Kidney epithelial cell (primary cell): Measurements from ENCODE around the gene DTNB. TPM values are rescaled to one million over a fixed set of nuclear protein-coding genes. Genes with fewer than 3 reads are reported as not detected.

Experiments used
- DNase-seq: peaks from one replicate; pipeline ENCODE4 v3.0.0-alpha.2; 2010; ENCODE audit warnings: low read depth
- H3K27me3 ChIP-seq: 2 replicates; pipeline ENCODE4 v1.6.0; 2011; ENCODE audit warnings: low read length; ENCODE audit not compliant: control insufficient read depth, insufficient read depth
- H3K36me3 ChIP-seq: 2 replicates; pipeline ENCODE4 v1.5.1; 2011; ENCODE audit warnings: low read length; ENCODE audit not compliant: control insufficient read depth, insufficient read depth
- H3K4me3 ChIP-seq: 2 replicates; pipeline ENCODE4 v1.5.1; 2011; ENCODE audit warnings: low read depth, mild to moderate bottlenecking, control low read depth, low read length
- total RNA-seq: library from RNA; depleted of rRNA; stranded (reverse); fragments of >200 nt; gene quantifications from 2 replicates; pipeline ENCODE4 v1.2.3, GENCODE V29; 2015
- TF ChIP-seq, protein P1 (sequence below): IDR thresholded peaks from 2 replicates; pipeline ENCODE4 v1.5.1; 2011; ENCODE audit warnings: mild to moderate bottlenecking, moderate library complexity, low read length, control low read depth, inconsistent platforms; ENCODE audit not compliant: insufficient read depth, poor library complexity, severe bottlenecking

The DTNB gene
- total RNA-seq, 1 donor from 2014 or later = 16.9 TPM

DNA sequence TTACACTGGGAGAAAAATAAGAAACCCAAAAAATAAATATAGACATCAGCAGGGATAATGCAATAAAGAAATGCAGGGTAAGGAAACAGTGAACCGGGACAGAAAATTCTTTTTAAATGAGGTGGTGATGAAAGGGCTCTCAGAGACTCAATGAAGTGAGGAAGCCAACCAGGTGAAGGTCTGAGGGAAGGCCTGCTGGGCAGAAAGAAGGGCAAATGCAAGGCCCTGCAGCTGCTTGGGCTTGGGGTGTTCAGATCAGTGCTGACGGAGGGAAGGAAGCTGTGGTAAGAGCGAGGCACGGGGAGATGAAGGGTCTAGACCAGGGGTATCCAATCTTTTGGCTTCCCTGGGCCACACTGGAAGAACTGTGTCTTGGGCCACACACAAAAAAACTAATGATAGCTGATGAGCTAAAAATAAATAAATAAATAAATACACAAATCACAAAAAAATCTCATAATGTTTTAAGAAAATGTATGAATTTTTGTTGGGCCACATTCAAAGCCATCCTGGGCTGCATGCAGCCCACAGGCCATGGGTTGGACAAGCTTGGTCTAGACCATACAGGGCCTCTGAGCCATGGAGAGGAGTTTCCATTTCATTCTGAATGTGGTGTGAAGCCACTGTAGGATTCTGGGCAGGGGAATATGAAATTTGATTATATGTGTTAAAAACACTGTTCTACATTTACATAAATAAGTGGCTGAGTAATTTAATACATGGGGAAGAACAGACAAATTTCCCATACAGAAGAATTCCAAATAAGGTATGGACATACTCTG lies 235.3 kb downstream of the DTNB start:
- Histone ChIP-seq H3K36me3 (no peaks in the 10 kb centered on the region), H3K27me3 (no peaks in the 10 kb centered on the region), H3K4me3 (no peak overlapping the region)
- TF ChIP-seq, protein P1, sequence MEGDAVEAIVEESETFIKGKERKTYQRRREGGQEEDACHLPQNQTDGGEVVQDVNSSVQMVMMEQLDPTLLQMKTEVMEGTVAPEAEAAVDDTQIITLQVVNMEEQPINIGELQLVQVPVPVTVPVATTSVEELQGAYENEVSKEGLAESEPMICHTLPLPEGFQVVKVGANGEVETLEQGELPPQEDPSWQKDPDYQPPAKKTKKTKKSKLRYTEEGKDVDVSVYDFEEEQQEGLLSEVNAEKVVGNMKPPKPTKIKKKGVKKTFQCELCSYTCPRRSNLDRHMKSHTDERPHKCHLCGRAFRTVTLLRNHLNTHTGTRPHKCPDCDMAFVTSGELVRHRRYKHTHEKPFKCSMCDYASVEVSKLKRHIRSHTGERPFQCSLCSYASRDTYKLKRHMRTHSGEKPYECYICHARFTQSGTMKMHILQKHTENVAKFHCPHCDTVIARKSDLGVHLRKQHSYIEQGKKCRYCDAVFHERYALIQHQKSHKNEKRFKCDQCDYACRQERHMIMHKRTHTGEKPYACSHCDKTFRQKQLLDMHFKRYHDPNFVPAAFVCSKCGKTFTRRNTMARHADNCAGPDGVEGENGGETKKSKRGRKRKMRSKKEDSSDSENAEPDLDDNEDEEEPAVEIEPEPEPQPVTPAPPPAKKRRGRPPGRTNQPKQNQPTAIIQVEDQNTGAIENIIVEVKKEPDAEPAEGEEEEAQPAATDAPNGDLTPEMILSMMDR = no peak
- DNase-seq = no peak

DNA sequence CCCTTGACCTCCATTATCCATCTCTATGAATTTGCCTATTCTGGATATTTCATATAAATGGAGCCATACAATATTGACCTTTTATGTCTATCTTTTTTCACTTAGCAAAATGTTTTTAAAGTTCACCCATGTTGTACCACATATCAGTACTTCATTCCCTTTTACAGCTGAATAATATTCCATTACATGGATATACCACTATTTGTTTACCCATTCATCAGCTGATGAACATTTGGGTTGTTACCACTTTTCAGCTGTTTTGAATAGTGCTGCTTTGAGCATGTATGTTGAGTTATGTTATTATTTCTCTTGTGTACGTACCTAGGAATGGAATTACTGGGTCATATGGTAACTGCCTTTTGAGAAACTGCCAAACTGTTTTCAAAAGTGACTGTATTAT lies 238.0 kb downstream of the DTNB start:
- no peak for DNase-seq
- TF ChIP-seq, protein P1 = no peak
- Histone ChIP-seq H3K4me3 (no peak overlapping the region), H3K27me3 (no peaks in the 10 kb centered on the region), H3K36me3 (no peaks in the 10 kb centered on the region)

DNA sequence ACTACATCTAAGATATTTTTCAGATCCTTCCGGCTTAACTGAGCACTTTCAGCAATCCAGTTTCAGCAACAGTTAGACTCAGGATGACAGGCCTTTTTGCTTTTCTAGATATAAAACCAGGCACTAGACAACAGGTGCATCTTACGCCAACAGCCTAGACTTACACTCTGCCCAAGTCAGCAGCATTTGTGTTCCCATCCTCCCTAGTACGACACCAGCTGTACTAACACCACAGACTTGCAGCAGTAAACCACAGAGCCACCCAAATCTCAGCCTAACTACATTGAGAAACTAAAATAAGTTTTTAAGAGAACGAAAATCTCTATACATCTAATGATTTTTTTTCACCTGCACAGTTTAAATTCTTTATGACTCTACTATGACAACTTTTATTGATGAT lies 241.8 kb downstream of the DTNB start:
- TF ChIP-seq, protein P1 = no peak
- Histone ChIP-seq H3K36me3 (no peaks in the 10 kb centered on the region), H3K27me3 (no peaks in the 10 kb centered on the region), H3K4me3 (no peak overlapping the region)
- DNase-seq = no peak

DNA sequence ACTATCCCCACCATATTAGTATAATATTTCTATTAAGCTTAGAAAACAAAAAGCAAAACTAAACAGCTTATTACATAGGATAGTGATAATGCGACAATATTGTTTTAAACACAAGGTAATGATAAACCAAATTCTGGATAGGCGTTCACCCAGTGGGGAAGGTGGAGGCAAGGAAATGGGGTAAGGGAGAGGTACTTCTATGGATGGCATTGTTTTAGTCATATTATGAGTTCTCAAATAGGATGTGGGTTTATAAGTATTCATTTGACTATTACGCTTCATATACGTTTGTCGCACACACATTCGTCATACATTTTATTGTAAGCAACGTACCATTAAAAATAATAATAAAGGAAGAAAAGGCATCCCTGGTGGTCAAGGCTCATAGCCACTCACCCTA lies 242.8 kb downstream of the DTNB start:
- H3K36me3 ChIP-seq = no peaks in the 10 kb centered on the region
- DNase-seq = no peak
- H3K4me3 ChIP-seq = no peak overlapping the region
- TF ChIP-seq, protein P1 = no peak
- no peaks in the 10 kb centered on the region for H3K27me3 ChIP-seq

DNA sequence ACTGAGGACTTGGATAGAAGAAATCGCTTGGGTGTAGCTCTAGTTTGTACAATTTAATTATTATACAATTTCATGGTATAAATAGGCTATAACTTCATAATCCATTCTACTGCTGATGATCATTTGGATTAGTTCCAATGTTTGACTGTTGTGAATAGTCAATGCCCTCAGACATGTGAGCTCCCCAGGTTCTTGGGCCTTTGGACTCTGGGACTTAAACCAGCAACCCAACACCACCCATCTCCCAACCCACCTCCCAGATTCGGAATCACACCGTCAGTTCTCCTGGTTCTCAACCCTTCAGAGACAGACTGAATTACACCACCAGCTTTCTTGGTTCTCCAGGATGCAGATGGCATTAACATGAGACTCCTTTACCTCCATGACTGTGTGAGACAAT lies 247.1 kb downstream of the DTNB start:
- no peak overlapping the region for H3K4me3 ChIP-seq
- TF ChIP-seq, protein P1 = no peak
- no peaks in the 10 kb centered on the region for H3K27me3 ChIP-seq
- H3K36me3 ChIP-seq = no peaks in the 10 kb centered on the region
- no peak for DNase-seq
